SK-N-SH (cell line): Measurements from ENCODE around the gene ARHGAP26. TPM values are rescaled to one million over a fixed set of nuclear protein-coding genes. Genes with fewer than 3 reads are reported as not detected.

Experiments used
- CTCF ChIA-PET: fragments of 300-600, 350-600 bp; formaldehyde crosslinking; extraction: SDS; loops from one replicate; lab custom pipeline; 2021; lab: Yijun Ruan, JAX
- POLR2A ChIA-PET: fragments of 350-600 bp; sonication (Branson Sonifier 250); formaldehyde crosslinking; extraction: SDS; loops from one replicate; lab custom pipeline; 2020; ENCODE audit warnings: antibody characterized with exemption, inconsistent platforms; lab: Yijun Ruan, JAX
- DNase-seq: peaks from one replicate; pipeline ENCODE4 v3.0.0; 2012
- H2AFZ ChIP-seq: fragments of 200-600 bp; sonication (generic); 2 replicates; pipeline ENCODE4 v1.8.1; 2016; ENCODE audit warnings: antibody characterized with exemption, mild to moderate bottlenecking, low read depth
- H3F3A ChIP-seq: fragments of 200-600 bp; sonication (generic); replicated peaks from 2 replicates; pipeline ENCODE3; 2016; ENCODE audit warnings: antibody characterized with exemption, mild to moderate bottlenecking; ENCODE audit not compliant: insufficient read depth
- H3K27ac ChIP-seq, 2 experiments: fragments of 200-500 bp in 1 of 2; fragments of 200-600 bp in 1 of 2; sonication (Bioruptor generic) in 1 of 2; sonication (generic), shearing (Covaris generic) in 1 of 2; 2 replicates each; pipeline versions ENCODE4 v1.5.1 to v1.6.1; 2014 to 2016; ENCODE audit warnings: low read depth in 2 of 2, inconsistent platforms in 1 of 2, low read length in 1 of 2, mild to moderate bottlenecking in 1 of 2, mixed read lengths in 1 of 2
- H3K27me3 ChIP-seq: fragments of 200-600 bp; sonication (generic), shearing (Covaris generic); 2 replicates; pipeline ENCODE4 v1.6.1; 2016; ENCODE audit warnings: mixed run types; ENCODE audit not compliant: insufficient read depth
- H3K36me3 ChIP-seq, 2 experiments: fragments of 200-500 bp in 1 of 2; fragments of 200-600 bp in 1 of 2; sonication (Bioruptor generic) in 1 of 2; sonication (generic) in 1 of 2; replicated peaks in 1 of 2; 2 replicates each; pipeline versions ENCODE3 to v1.5.1; 2014 to 2016; ENCODE audit warnings: low read length in 1 of 2, mild to moderate bottlenecking in 1 of 2; ENCODE audit not compliant: insufficient read depth in 2 of 2, control insufficient read depth in 1 of 2
- H3K4me1 ChIP-seq, 2 experiments: fragments of 200-500 bp in 1 of 2; fragments of 200-600 bp in 1 of 2; sonication (Bioruptor generic) in 1 of 2; sonication (generic), shearing (Covaris generic) in 1 of 2; 2 replicates each; pipeline versions ENCODE4 v1.5.1 to v1.6.1; 2014 to 2016; ENCODE audit warnings: low read depth in 1 of 2, low read length in 1 of 2, mixed run types in 1 of 2; ENCODE audit not compliant: insufficient read depth in 2 of 2, control insufficient read depth in 1 of 2
- H3K4me2 ChIP-seq: fragments of 200-600 bp; sonication (generic), shearing (Covaris generic); 2 replicates; pipeline ENCODE4 v1.6.1; 2017; ENCODE audit warnings: mixed run types
- H3K4me3 ChIP-seq, 2 experiments: fragments of 200-500 bp in 1 of 2; fragments of 200-600 bp in 1 of 2; sonication (Bioruptor generic) in 1 of 2; sonication (generic), shearing (Covaris generic) in 1 of 2; 2 replicates each; pipeline versions ENCODE4 v1.5.1 to v1.8.1; 2014 to 2016; ENCODE audit warnings: low read depth in 2 of 2, inconsistent platforms in 1 of 2, low read length in 1 of 2, mild to moderate bottlenecking in 1 of 2, mixed read lengths in 1 of 2, moderate library complexity in 1 of 2
- H3K79me2 ChIP-seq: fragments of 200-600 bp; sonication (generic); 2 replicates; pipeline ENCODE4 v1.8.1; 2017; ENCODE audit warnings: mild to moderate bottlenecking; ENCODE audit not compliant: insufficient read depth
- H3K9ac ChIP-seq: fragments of 200-600 bp; sonication (generic); 2 replicates; pipeline ENCODE4 v1.6.1; 2017; ENCODE audit warnings: mixed run types
- H3K9me2 ChIP-seq: fragments of 200-600 bp; sonication (generic); 2 replicates; pipeline ENCODE4 v1.6.1; 2017; ENCODE audit warnings: mixed run types
- H3K9me3 ChIP-seq: fragments of 200-600 bp; sonication (generic); 2 replicates; pipeline ENCODE4 v1.6.1; 2017; ENCODE audit warnings: mixed run types, mild to moderate bottlenecking, moderate library complexity
- H4K20me1 ChIP-seq: fragments of 200-600 bp; sonication (generic); 2 replicates; pipeline ENCODE4 v1.6.1; 2017; ENCODE audit warnings: mild to moderate bottlenecking, mixed run types; ENCODE audit not compliant: insufficient read depth
- CHD2 ChIP-seq: fragments of 150-350 bp; IDR thresholded peaks from 2 replicates; pipeline ENCODE4 v1.6.1; 2018; ENCODE audit warnings: low read length; ENCODE audit not compliant: partially characterized antibody
- CTCF ChIP-seq: fragments of 200-600 bp; sonication (generic); IDR thresholded peaks from 2 replicates; pipeline ENCODE4 v1.6.1; 2017; ENCODE audit warnings: antibody characterized with exemption, mild to moderate bottlenecking, moderate library complexity
- EP300 ChIP-seq, 2 experiments: IDR thresholded peaks; 2 replicates each; pipeline versions ENCODE4 v1.4.0 to v1.6.1; 2012; ENCODE audit warnings: borderline replicate concordance in 1 of 2, low read depth in 1 of 2, low read length in 1 of 2
- EZH2phosphoT487 ChIP-seq: fragments of 200-600 bp; sonication (generic); IDR thresholded peaks from 2 replicates; pipeline ENCODE4 v1.6.1; 2017; ENCODE audit warnings: low read depth, mixed run types, mild to moderate bottlenecking, antibody characterized with exemption, moderate library complexity, borderline replicate concordance
- FOSL2 ChIP-seq: IDR thresholded peaks from 2 replicates; pipeline ENCODE4 v1.4.0; 2012; ENCODE audit warnings: low read depth, mild to moderate bottlenecking, moderate library complexity, borderline replicate concordance
- FOXM1 ChIP-seq: IDR thresholded peaks from 2 replicates; pipeline ENCODE4 v1.4.0; 2012; ENCODE audit warnings: low read depth, mild to moderate bottlenecking
- GABPA ChIP-seq: IDR thresholded peaks from 2 replicates; pipeline ENCODE4 v1.4.0; 2012; ENCODE audit warnings: low read depth, mild to moderate bottlenecking
- IRF3 ChIP-seq: fragments of 150-350 bp; IDR thresholded peaks from 2 replicates; pipeline ENCODE4 v1.6.1; 2016; ENCODE audit warnings: mild to moderate bottlenecking, low read depth, low read length
- JUND ChIP-seq: IDR thresholded peaks from 2 replicates; pipeline ENCODE4 v1.4.0; 2012
- MAX ChIP-seq: IDR thresholded peaks from 2 replicates; pipeline ENCODE4 v1.4.0; 2012; ENCODE audit warnings: low read depth
- MEF2A ChIP-seq: IDR thresholded peaks from 2 replicates; pipeline ENCODE4 v1.4.0; 2012; ENCODE audit warnings: low read depth, borderline replicate concordance
- MXI1 ChIP-seq: IDR thresholded peaks from 2 replicates; pipeline ENCODE4 v1.6.1; 2012; ENCODE audit warnings: mild to moderate bottlenecking, low read depth, low read length, improper control_type of control experiment
- NFIC ChIP-seq: IDR thresholded peaks from 2 replicates; pipeline ENCODE4 v1.4.0; 2012; ENCODE audit warnings: borderline replicate concordance
- NRF1 ChIP-seq: IDR thresholded peaks from 2 replicates; pipeline ENCODE4 v1.6.1; 2012; ENCODE audit warnings: low read depth, mild to moderate bottlenecking, low read length
- RAD21 ChIP-seq: IDR thresholded peaks from 2 replicates; pipeline ENCODE4 v1.6.1; 2012; ENCODE audit warnings: mild to moderate bottlenecking, low read length
- RCOR1 ChIP-seq: fragments of 150-350 bp; IDR thresholded peaks from 2 replicates; pipeline ENCODE4 v1.6.1; 2017; ENCODE audit warnings: antibody characterized with exemption, low read length
- RXRA ChIP-seq: IDR thresholded peaks from 2 replicates; pipeline ENCODE4 v1.4.0; 2012; ENCODE audit warnings: low read depth, mild to moderate bottlenecking, borderline replicate concordance
- SIN3A ChIP-seq: IDR thresholded peaks from 2 replicates; pipeline ENCODE4 v1.6.1; 2012; ENCODE audit warnings: low read depth, mild to moderate bottlenecking, low read length, moderate library complexity, borderline replicate concordance
- SMC3 ChIP-seq: IDR thresholded peaks from 2 replicates; pipeline ENCODE4 v1.6.1; 2012; ENCODE audit warnings: low read depth, low read length, improper control_type of control experiment
- TAF1 ChIP-seq: IDR thresholded peaks from 2 replicates; pipeline ENCODE4 v1.6.1; 2012; ENCODE audit warnings: low read depth, mild to moderate bottlenecking, low read length, moderate library complexity, borderline replicate concordance
- TCF12 ChIP-seq: IDR thresholded peaks from 2 replicates; pipeline ENCODE4 v1.4.0; 2012
- USF1 ChIP-seq: IDR thresholded peaks from 2 replicates; pipeline ENCODE4 v1.4.0; 2012; ENCODE audit warnings: low read depth, borderline replicate concordance
- YY1 ChIP-seq: IDR thresholded peaks from 2 replicates; pipeline ENCODE4 v1.4.0; 2012; ENCODE audit warnings: low read depth, mild to moderate bottlenecking
- ZBTB33 ChIP-seq: IDR thresholded peaks from 2 replicates; pipeline ENCODE4 v1.4.0; 2012; ENCODE audit warnings: low read depth, borderline replicate concordance
- polyA plus RNA-seq, 3 experiments: library from polyadenylated mRNA; depleted of rRNA; stranded (reverse); fragments of >200 nt; gene quantifications; 2 replicates each; pipeline ENCODE4 v1.2.3, GENCODE V29; 2012

ARHGAP26 gene
- polyA plus RNA-seq, 1 of the 3 experiments (the other 2 are of a cell fraction), result 6.1 TPM

- Histone ChIP-seq H3K4me2 (no peak overlapping the region), H3K27me3 (no peaks in the 10 kb centered on the region), H3K79me2 (no peaks in the 10 kb centered on the region), H3K4me1 (peaks cover 9 to 11% of the 10 kb centered on the region in 2 experiments; a peak in 3 of 4 replicates), H3K9ac (no peak overlapping the region), H3K9me2 (no peaks in the 10 kb centered on the region), H3K4me3 (no peak overlapping the region), H4K20me1 (no peaks in the 10 kb centered on the region), H3K9me3 (no peaks in the 10 kb centered on the region), H2AFZ (no peak overlapping the region), H3K36me3 (peaks cover 3 to 23% of the 10 kb centered on the region in 2 experiments), H3K27ac (no peak overlapping the region), H3F3A (peaks cover 5% of the 10 kb centered on the region)
- POLR2A ChIA-PET, result no interaction called here
- CTCF ChIA-PET, result no interaction called here
- TF ChIP-seq JUND, result no peak
- no peak for TF ChIP-seq NRF1
- no peak for TF ChIP-seq SIN3A
- TF ChIP-seq CTCF, result no peak
- no peak for TF ChIP-seq TCF12
- no peak for TF ChIP-seq RXRA
- no peak for TF ChIP-seq RCOR1
- no peak for TF ChIP-seq TAF1
- TF ChIP-seq FOSL2, result no peak
- no peak for TF ChIP-seq SMC3
- TF ChIP-seq EZH2phosphoT487, result no peak
- no peak for TF ChIP-seq IRF3
- no peak for TF ChIP-seq CHD2
- TF ChIP-seq MAX, result no peak
- no peak for TF ChIP-seq FOXM1
- no peak for TF ChIP-seq NFIC
- no peak for TF ChIP-seq YY1
- no peak for DNase-seq
These were observed 298.5 kb downstream of the ARHGAP26 start for GRCh38 chr5:143068712-143069111.

- Histone ChIP-seq H3K4me1 (peaks cover 0 to 2% of the 10 kb centered on the region in 2 experiments; a peak in 1 of 4 replicates), H3K9me2 (no peaks in the 10 kb centered on the region), H3K79me2 (no peaks in the 10 kb centered on the region), H2AFZ (no peak overlapping the region), H3K9me3 (no peaks in the 10 kb centered on the region), H3K9ac (no peak overlapping the region), H3K36me3 (peaks cover 3 to 16% of the 10 kb centered on the region in 2 experiments), H3K27ac (no peak overlapping the region), H3F3A (peaks cover 3% of the 10 kb centered on the region), H3K27me3 (no peaks in the 10 kb centered on the region), H3K4me3 (no peak overlapping the region), H3K4me2 (no peak overlapping the region), H4K20me1 (no peaks in the 10 kb centered on the region)
- no peak for DNase-seq
- ChIA-PET CTCF (no interaction called here), POLR2A (no interaction called here)
- no peak for TF ChIP-seq ZBTB33
- TF ChIP-seq EP300 (IDR thresholded peaks at IDR 0.05; ENCODE audit: borderline replicate concordance in 1 of 2, low read depth in 1 of 2, low read length in 1 of 2), result no peak
- TF ChIP-seq RAD21, result no peak
- TF ChIP-seq MXI1, result no peak
- no peak for TF ChIP-seq USF1
- no peak for TF ChIP-seq GABPA
- no peak for TF ChIP-seq MEF2A
- no peak for TF ChIP-seq MAX
- TF ChIP-seq SMC3, result no peak
These were observed 301.8 kb downstream of the ARHGAP26 start for GRCh38 chr5:143071927-143072326.
